Epithelial cell of esophagus (primary cell): ENCODE measurements around the gene ZNF639.
"Not testable (repeated sequence)": the region's sequence is repeated elsewhere in the genome, so short reads cannot be mapped to it uniquely, and the experiment has no call there.

Experiments
- DNase-seq: peaks from one replicate; pipeline ENCODE4 v3.0.0; 2010; ENCODE audit warnings: low read depth
- H3K4me3 ChIP-seq: 2 replicates; pipeline ENCODE4 v1.5.1; 2011; ENCODE audit warnings: mild to moderate bottlenecking, low read length, control low read depth
- TF ChIP-seq, protein P1 (sequence below): IDR thresholded peaks from 2 replicates; pipeline ENCODE4 v1.5.1; 2011; ENCODE audit warnings: low read depth, mild to moderate bottlenecking, low read length, control low read depth, inconsistent platforms; ENCODE audit not compliant: insufficient read depth; ENCODE audit errors: missing control alignments

Gene ZNF639

DNA sequence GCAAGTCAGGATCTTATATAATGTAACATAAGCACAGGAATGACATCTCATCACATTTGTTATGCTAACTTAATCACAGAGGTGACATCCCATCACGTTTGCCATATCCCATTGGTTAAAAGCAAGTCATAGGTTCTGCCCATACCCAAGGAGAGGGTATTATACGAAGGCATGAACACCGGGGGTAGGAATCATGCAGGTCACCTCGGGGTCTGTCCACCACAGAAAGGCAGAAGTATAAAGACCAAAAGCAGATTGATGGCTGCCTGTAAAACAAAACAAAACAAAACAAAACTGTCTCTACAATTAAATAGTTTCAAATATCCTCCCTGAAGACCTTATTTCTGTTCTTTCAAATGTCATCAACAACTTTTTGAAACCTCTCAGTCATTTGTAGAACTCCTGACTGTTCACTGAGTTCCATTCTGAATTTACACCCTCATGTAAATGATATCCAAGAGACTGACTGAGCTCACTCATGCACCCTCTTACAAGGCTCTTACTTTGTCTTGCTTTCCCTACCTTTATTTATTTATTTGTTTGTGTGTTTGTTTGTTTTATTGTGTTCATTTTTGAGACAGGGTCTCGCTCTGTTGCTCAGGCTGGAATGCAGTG, 22.7 kb upstream of the ZNF639 start:
- TF ChIP-seq, protein P1, sequence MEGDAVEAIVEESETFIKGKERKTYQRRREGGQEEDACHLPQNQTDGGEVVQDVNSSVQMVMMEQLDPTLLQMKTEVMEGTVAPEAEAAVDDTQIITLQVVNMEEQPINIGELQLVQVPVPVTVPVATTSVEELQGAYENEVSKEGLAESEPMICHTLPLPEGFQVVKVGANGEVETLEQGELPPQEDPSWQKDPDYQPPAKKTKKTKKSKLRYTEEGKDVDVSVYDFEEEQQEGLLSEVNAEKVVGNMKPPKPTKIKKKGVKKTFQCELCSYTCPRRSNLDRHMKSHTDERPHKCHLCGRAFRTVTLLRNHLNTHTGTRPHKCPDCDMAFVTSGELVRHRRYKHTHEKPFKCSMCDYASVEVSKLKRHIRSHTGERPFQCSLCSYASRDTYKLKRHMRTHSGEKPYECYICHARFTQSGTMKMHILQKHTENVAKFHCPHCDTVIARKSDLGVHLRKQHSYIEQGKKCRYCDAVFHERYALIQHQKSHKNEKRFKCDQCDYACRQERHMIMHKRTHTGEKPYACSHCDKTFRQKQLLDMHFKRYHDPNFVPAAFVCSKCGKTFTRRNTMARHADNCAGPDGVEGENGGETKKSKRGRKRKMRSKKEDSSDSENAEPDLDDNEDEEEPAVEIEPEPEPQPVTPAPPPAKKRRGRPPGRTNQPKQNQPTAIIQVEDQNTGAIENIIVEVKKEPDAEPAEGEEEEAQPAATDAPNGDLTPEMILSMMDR, result no peak
- no peak for DNase-seq
- no peak overlapping the region for H3K4me3 ChIP-seq

- TF ChIP-seq, protein P1, result no peak
- DNase-seq, result no peak
- H3K4me3 ChIP-seq, result no peak overlapping the region
These were observed 21.2 kb upstream of the ZNF639 start for GRCh38 chr3:179301645-179302044.

DNA sequence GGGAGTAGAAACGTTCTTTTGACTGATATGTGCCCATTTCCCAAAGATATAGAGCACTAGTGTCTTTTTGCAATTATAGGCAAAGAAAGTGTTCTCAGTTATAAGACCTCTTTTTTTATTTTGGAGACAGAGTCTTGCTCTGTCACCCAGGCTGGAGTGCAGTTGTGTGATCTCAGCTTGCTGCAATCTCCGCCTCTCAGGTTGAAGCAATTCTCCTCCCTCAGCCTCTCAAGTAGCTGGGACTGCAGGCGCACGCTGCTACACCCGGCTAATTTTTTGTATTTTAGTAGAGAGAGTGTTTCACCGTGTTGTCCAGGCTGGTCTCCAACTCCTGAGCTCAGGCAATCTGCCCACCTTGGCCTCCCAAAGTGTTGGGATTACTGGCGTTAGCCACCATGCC, 20.7 kb upstream of the ZNF639 start:
- TF ChIP-seq, protein P1, result no peak
- H3K4me3 ChIP-seq, result no peak overlapping the region
- DNase-seq, result no peak

GRCh38 chr3:179304605-179305004, 18.2 kb upstream of the ZNF639 start:
- TF ChIP-seq, protein P1, result no peak
- DNase-seq, result peak; percentile 24
- H3K4me3 ChIP-seq, result no peak overlapping the region

DNA sequence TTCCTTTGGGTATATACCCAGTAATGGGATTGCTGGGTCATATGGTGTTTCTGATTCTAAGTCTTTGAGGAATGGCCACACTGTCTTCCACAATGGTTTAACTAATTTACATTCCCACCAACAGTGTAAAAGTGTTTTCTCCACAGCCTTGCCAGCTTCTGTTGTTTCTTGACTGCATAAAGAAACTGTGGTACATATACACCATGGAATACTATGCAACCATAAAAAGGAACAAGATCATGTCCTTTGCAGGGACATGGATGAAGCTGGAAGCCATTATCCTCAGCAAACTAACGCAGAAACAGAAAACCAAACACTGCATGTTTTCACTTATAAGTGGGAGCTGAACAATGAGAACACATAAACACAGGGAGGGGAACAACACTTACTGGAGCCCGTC, 15.5 kb upstream of the ZNF639 start:
- not testable (repeated sequence) for H3K4me3 ChIP-seq, DNase-seq

GRCh38 chr3:179308001-179308400, 14.8 kb upstream of the ZNF639 start:
- DNase-seq, result no peak
- TF ChIP-seq, protein P1, result no peak
- H3K4me3 ChIP-seq, result no peak overlapping the region

DNA sequence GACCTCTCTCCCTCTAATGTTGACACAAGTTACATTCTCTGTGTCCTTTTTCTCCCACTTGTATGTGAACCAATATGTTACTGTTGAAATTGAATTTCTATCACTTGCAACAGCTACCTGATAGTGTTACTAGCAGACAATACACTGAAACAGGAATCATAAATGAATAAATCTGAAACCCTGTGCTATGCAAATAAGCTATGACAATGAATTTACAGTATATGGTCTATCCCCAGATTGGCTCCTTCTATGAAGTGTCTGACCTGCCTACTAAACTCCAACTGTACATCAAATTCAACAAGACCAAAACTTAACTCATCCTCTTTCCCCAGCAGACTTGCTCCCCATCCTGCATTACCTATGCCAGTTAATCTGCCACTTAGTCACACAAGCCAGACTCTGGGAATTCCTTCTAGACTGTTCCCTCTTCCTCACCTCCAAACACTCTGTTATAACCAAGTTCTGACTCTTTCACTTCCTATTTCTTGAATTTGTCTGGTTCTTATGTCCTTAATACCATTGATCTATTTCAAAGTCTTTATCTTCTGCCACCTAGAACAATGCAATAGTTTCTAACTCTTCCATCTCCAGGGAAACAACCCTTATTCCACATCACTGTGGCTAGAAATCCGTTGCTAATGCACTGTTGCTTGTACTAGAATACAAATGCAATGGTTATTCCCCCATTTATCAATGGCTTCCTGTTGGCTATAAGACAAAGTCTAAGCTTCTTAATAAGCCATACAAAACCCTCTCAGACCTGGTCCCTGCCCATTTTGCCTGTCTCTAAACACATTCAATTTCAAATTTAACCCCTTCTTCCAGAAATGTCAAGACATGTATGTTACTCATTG, 13.4 kb upstream of the ZNF639 start:
- DNase-seq, result no peak
- no peak overlapping the region for H3K4me3 ChIP-seq
- TF ChIP-seq, protein P1, result no peak
